ENCODE results near the gene DNLZ. TPM values are rescaled to one million over a fixed set of nuclear protein-coding genes. Genes with fewer than 3 reads are reported as not detected.

The DNLZ gene
- total and polyA plus RNA-seq, 2 of the 4 experiments (the other 2 are of a cell fraction) = 2.0 to 11.4 TPM

GRCh38 chr9:136376457-136376856 lies 12.9 kb upstream of the DNLZ start:
- no peak overlapping the region for H3K18ac ChIP-seq (ENCODE audit: low read depth, low read length)
- CTCF ChIA-PET = no interaction called here
- H4K5ac ChIP-seq (ENCODE audit: low read depth, low read length) = no peak overlapping the region
- no peak overlapping the region for H2AK5ac ChIP-seq (ENCODE audit: low read depth, low read length)
- no peak overlapping the region for H4K8ac ChIP-seq (ENCODE audit: low read depth in 2 of 2, low read length in 2 of 2)
- no peak overlapping the region for H4K91ac ChIP-seq (ENCODE audit: insufficient read depth, low read depth, low read length)
- H4K20me1 ChIP-seq (ENCODE audit: insufficient read depth, low read length) = no peaks in the 10 kb centered on the region
- ATAC-seq (ENCODE audit: low read depth) (no peak), DNase-seq (no peak)
- no TSS peak for BruUV-seq (replicated peaks)
- H3K4ac ChIP-seq (ENCODE audit: low read depth, low read length) = no peak overlapping the region
- in situ Hi-C loops (cut with MboI; ENCODE audit: low sequenced_read_pairs) = no loop called here
- H2BK5ac ChIP-seq (ENCODE audit: low read depth, low read length, poor library complexity, severe bottlenecking) = no peak overlapping the region
- H3K9me1 ChIP-seq (ENCODE audit: insufficient read depth, low read length) = peaks cover 9% of the 10 kb centered on the region
- no peak for TF ChIP-seq CHD1 (IDR thresholded peaks at IDR 0.05; ENCODE audit: low read depth, low read length)
- no peak for TF ChIP-seq MXI1 (IDR thresholded peaks at IDR 0.05; ENCODE audit: borderline replicate concordance, low read depth, low read length)
- H2AFZ ChIP-seq (replicated peaks; ENCODE audit: low read length, poor library complexity) = peak overlapping the region; percentile 32
- H3K4me1 ChIP-seq (ENCODE audit: control insufficient read depth, insufficient read depth, low read length) = peaks cover 15% of the 10 kb centered on the region
- H2AK9ac ChIP-seq (replicated peaks; ENCODE audit: low read depth, low read length, poor library complexity) = peak overlapping the region; percentile 5
- no peak overlapping the region for H3K56ac ChIP-seq (ENCODE audit: extremely low read depth, insufficient read depth, low read length)
- no peak overlapping the region for H3K4me2 ChIP-seq (ENCODE audit: low read depth, low read length)
- H2BK120ac ChIP-seq (ENCODE audit: low read depth, low read length) = no peak overlapping the region
- no peaks in the 10 kb centered on the region for H3K9me3 ChIP-seq (ENCODE audit: control insufficient read depth, insufficient read depth, low read length)
- no peaks in the 10 kb centered on the region for H3K27me3 ChIP-seq (ENCODE audit: control insufficient read depth, insufficient read depth, low read length)
- H2BK20ac ChIP-seq (ENCODE audit: low read depth, low read length) = no peak overlapping the region
- H3K79me1 ChIP-seq (ENCODE audit: low read depth in 1 of 2, low read length in 2 of 2) = no peaks in the 10 kb centered on the region; a peak in 1 of 4 replicates
- H3K4me3 ChIP-seq (ENCODE audit: insufficient read depth, low read depth, low read length) = no peak overlapping the region
- intact Hi-C loops (cut with micrococcal nuclease) = no loop called here
- H3K23ac ChIP-seq (ENCODE audit: low read depth, low read length) = no peak overlapping the region
- H3K27ac ChIP-seq (ENCODE audit: insufficient read depth, low read length) = no peak overlapping the region
- WGBS, 2 experiments (ENCODE audit: extremely low coverage in 2 of 2, insufficient read length in 1 of 2) = no CpG with 5 or more reads among the region's 8 CpGs
- no peak overlapping the region for H3K14ac ChIP-seq (replicated peaks; ENCODE audit: low read depth, low read length)
- dilution Hi-C loops (cut with HindIII; ENCODE audit: low sequenced_read_pairs, unreplicated experiment) = no loop called here
- no peak overlapping the region for H3K9ac ChIP-seq (ENCODE audit: low read depth, low read length)
- POLR2A ChIA-PET (ENCODE audit: unreplicated experiment) = no interaction called here
- H3K36me3 ChIP-seq (ENCODE audit: control insufficient read depth, insufficient read depth, low read length) = peaks cover 25% of the 10 kb centered on the region
- H2BK15ac ChIP-seq (ENCODE audit: low read depth, low read length) = no peak overlapping the region
